VCaP (cell line): ENCODE measurements around the gene HACL1.
A peak's percentile ranks its signal among the peaks of the same experiment; 100 is the strongest.
"Not testable (repeated sequence)": the region's sequence is repeated elsewhere in the genome, so short reads cannot be mapped to it uniquely, and the experiment has no call there.

Experiments used
- H3K27ac ChIP-seq: fragments of 450-650 bp; 2 replicates; pipeline ENCODE4 v1.5.1; 2017
- TF ChIP-seq, protein P1 (sequence below): fragments of 450-650 bp; conservative IDR thresholded peaks from 2 replicates; pipeline ENCODE4 v1.5.1; 2017; ENCODE audit warnings: mild to moderate bottlenecking, moderate library complexity

The HACL1 gene

GRCh38 chr3:15610082-15610759 lies 8.9 kb upstream of the HACL1 start:
- no peak overlapping the region for H3K27ac ChIP-seq
- TF ChIP-seq, protein P1, sequence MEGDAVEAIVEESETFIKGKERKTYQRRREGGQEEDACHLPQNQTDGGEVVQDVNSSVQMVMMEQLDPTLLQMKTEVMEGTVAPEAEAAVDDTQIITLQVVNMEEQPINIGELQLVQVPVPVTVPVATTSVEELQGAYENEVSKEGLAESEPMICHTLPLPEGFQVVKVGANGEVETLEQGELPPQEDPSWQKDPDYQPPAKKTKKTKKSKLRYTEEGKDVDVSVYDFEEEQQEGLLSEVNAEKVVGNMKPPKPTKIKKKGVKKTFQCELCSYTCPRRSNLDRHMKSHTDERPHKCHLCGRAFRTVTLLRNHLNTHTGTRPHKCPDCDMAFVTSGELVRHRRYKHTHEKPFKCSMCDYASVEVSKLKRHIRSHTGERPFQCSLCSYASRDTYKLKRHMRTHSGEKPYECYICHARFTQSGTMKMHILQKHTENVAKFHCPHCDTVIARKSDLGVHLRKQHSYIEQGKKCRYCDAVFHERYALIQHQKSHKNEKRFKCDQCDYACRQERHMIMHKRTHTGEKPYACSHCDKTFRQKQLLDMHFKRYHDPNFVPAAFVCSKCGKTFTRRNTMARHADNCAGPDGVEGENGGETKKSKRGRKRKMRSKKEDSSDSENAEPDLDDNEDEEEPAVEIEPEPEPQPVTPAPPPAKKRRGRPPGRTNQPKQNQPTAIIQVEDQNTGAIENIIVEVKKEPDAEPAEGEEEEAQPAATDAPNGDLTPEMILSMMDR, result no peak

- TF ChIP-seq, protein P1, result no peak
These were observed 5.1 kb upstream of the HACL1 start for GRCh38 chr3:15606434-15606891.

GRCh38 chr3:15604584-15604983 lies 3.2 kb upstream of the HACL1 start:
- not testable (repeated sequence) for H3K27ac ChIP-seq

More at GRCh38 chr3:15606434-15606891, 5.1 kb upstream of the HACL1 start:
- H3K27ac ChIP-seq, result peak overlapping the region; percentile 58

GRCh38 chr3:15602816-15603215 lies 1.4 kb upstream of the HACL1 start:
- H3K27ac ChIP-seq, result peak overlapping the region; percentile 96

DNA sequence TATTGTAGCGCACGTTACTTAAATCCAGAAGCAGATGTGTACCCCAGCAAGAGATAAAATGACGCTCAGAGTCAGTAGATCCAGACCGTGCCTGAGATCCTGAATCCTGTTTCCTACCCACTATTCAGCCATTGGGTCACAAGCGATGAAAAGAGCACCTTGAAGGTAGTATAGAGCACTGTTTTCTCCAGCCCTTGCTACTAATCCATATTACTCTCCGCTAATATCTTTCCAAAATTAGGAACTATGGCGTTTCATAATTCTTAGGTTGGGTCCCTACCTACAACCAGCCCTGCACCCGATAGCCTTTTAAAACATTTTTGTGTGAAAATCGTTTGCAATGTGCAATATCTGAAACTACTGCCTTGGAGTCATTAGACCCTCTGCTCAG lies 772 bp upstream of the HACL1 start:
- H3K27ac ChIP-seq, result peak overlapping the region; percentile 96

DNA sequence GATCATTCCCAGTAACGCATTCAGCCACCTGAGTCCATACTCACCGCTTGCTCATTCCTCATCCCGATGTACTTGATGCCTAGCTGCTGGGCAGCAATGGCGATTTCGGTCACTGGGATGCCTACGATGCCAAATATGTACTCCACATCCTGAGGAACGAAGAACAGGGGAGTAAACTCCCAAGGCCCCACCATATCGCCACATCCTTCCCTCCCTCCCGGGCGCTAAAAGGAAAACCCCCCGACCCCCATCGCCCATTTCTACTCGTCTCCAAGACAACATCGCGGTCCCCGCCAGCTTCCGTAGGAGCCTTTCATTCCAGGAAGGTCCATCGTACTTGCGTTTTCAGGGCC lies 347 bp downstream of the HACL1 start:
- peak overlapping the region; percentile 96 for H3K27ac ChIP-seq
- TF ChIP-seq, protein P1, result no peak

More for the DNA sequence above, 772 bp upstream of the HACL1 start:
- TF ChIP-seq, protein P1, result no peak

DNA sequence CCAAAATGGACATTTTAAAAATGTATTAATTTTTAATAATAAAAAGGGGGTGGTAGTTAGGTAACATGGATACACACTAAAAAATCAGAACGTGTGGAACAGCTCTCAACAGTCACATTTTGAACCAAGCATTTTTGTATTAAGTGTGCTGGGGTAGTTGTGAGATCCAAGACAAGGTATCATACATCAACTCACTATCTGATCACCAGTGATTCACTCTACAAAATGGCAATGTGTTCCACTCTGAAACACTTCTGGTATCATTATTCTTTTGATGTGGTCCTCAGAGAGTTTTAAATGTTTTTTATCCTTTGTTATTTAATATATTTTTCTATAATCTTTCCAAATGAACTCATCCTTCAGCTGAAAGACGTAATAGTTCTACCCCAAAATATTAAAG lies 5.4 kb downstream of the HACL1 start:
- H3K27ac ChIP-seq, result no peak overlapping the region
- TF ChIP-seq, protein P1, result no peak

GRCh38 chr3:15592968-15593367 lies 8.4 kb downstream of the HACL1 start:
- no peak overlapping the region for H3K27ac ChIP-seq
- TF ChIP-seq, protein P1, result no peak

DNA sequence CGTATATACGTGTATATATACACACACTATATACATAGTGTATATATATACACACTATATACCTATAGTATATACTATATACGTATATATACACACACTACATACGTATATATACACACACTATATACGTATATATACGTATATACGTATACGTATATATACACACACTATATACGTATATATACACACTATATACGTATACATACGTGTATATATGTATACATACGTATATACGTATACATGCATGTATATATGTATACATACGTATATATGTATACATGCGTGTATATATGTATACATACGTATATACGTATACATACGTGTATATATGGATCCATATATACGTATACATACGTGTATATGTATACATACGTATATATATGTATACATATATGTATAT lies 9.4 kb downstream of the HACL1 start:
- H3K27ac ChIP-seq, result no peak overlapping the region
- TF ChIP-seq, protein P1, result no peak
